ENCODE data around the gene TMEFF2. TPM values are rescaled to one million over a fixed set of nuclear protein-coding genes. Genes with fewer than 3 reads are reported as not detected.

TMEFF2 gene
- total RNA-seq, 3 donors from 2014 or later (not counting 1 experiment from before 2014, with no cell fraction given), result not detected

GRCh38 chr2:191946471-191947182, 248.1 kb downstream of the TMEFF2 start:
- DNase-seq (no peak), ATAC-seq (no peak)
- H3K36me3 Mint-ChIP-seq, result no peaks in the 10 kb centered on the region
- intact Hi-C loops (cut with micrococcal nuclease), result no loop called here
- Histone ChIP-seq H3K4me3 (ENCODE audit: low read length) (no peak overlapping the region), H3K4me1 (ENCODE audit: control insufficient read depth, insufficient read depth, low read length) (no peaks in the 10 kb centered on the region), H3K36me3 (ENCODE audit: control insufficient read depth, insufficient read depth, low read length) (no peaks in the 10 kb centered on the region), H3K9me3 (ENCODE audit: control insufficient read depth, insufficient read depth, low read length) (no peaks in the 10 kb centered on the region), H3K27me3 (ENCODE audit: control insufficient read depth, insufficient read depth, low read length) (peaks cover 2% of the 10 kb centered on the region), H3K27ac (ENCODE audit: low read length) (no peak overlapping the region)
- WGBS (ENCODE audit: insufficient coverage), result 68% methylated on average over 2 of the region's 2 CpGs
- H3K4me1 Mint-ChIP-seq, result no peaks in the 10 kb centered on the region
- H3K27ac Mint-ChIP-seq, result no peak overlapping the region
- no peak overlapping the region for H3K4me3 Mint-ChIP-seq
- H3K27me3 Mint-ChIP-seq (ENCODE audit: low read depth in 2 of 2), result no peaks in the 10 kb centered on the region
- H3K9me3 Mint-ChIP-seq, result no peaks in the 10 kb centered on the region
- no peak for TF ChIP-seq CTCF (IDR thresholded peaks at IDR 0.05)

GRCh38 chr2:191945623-191946022, 249.1 kb downstream of the TMEFF2 start:
- Histone ChIP-seq H3K9me3 (ENCODE audit: control insufficient read depth, insufficient read depth, low read length) (no peaks in the 10 kb centered on the region), H3K36me3 (ENCODE audit: control insufficient read depth, insufficient read depth, low read length) (no peaks in the 10 kb centered on the region), H3K4me3 (ENCODE audit: low read length) (no peak overlapping the region), H3K4me1 (ENCODE audit: control insufficient read depth, insufficient read depth, low read length) (no peaks in the 10 kb centered on the region), H3K27ac (ENCODE audit: low read length) (no peak overlapping the region), H3K27me3 (ENCODE audit: control insufficient read depth, insufficient read depth, low read length) (no peaks in the 10 kb centered on the region)
- no peak for TF ChIP-seq CTCF (IDR thresholded peaks at IDR 0.05)
- no peaks in the 10 kb centered on the region for H3K36me3 Mint-ChIP-seq
- ATAC-seq (no peak), DNase-seq (no peak)
- H3K4me1 Mint-ChIP-seq, result no peaks in the 10 kb centered on the region
- no peaks in the 10 kb centered on the region for H3K9me3 Mint-ChIP-seq
- intact Hi-C loops (cut with micrococcal nuclease), result no loop called here
- H3K27me3 Mint-ChIP-seq (ENCODE audit: low read depth in 2 of 2), result peaks cover 2 to 7% of the 10 kb centered on the region in 2 donors
- no CpG with 5 or more reads among the region's 1 CpG for WGBS (ENCODE audit: insufficient coverage)
- H3K4me3 Mint-ChIP-seq, result no peak overlapping the region
- no peak overlapping the region for H3K27ac Mint-ChIP-seq

GRCh38 chr2:191942739-191943103, 252.0 kb downstream of the TMEFF2 start:
- H3K9me3 Mint-ChIP-seq, result no peaks in the 10 kb centered on the region
- intact Hi-C loops (cut with micrococcal nuclease), result no loop called here
- Histone ChIP-seq H3K27me3 (ENCODE audit: control insufficient read depth, insufficient read depth, low read length) (no peaks in the 10 kb centered on the region), H3K36me3 (ENCODE audit: control insufficient read depth, insufficient read depth, low read length) (no peaks in the 10 kb centered on the region), H3K4me3 (ENCODE audit: low read length) (no peak overlapping the region), H3K9me3 (ENCODE audit: control insufficient read depth, insufficient read depth, low read length) (no peaks in the 10 kb centered on the region), H3K27ac (ENCODE audit: low read length) (no peak overlapping the region), H3K4me1 (ENCODE audit: control insufficient read depth, insufficient read depth, low read length) (no peaks in the 10 kb centered on the region)
- ATAC-seq (no peak), DNase-seq (no peak)
- WGBS (ENCODE audit: insufficient coverage), result 92% methylated on average over 2 of the region's 2 CpGs
- H3K27me3 Mint-ChIP-seq (ENCODE audit: low read depth in 2 of 2), result peaks cover 2 to 24% of the 10 kb centered on the region in 2 donors
- no peak overlapping the region for H3K4me3 Mint-ChIP-seq
- no peaks in the 10 kb centered on the region for H3K4me1 Mint-ChIP-seq
- H3K27ac Mint-ChIP-seq, result no peak overlapping the region
- H3K36me3 Mint-ChIP-seq, result no peaks in the 10 kb centered on the region
- no peak for TF ChIP-seq CTCF (IDR thresholded peaks at IDR 0.05)

All from natural killer cell (primary cell).